ENCODE data around the gene MIDN. TPM values are rescaled to one million over a fixed set of nuclear protein-coding genes. Genes with fewer than 3 reads are reported as not detected.

MIDN gene
- total and polyA plus RNA-seq, 2 donors (not counting 3 experiments of a cell fraction or from before 2014, with no cell fraction given) = 20.0 to 85.9 TPM

GRCh38 chr19:1293782-1294604 lies 45.6 kb downstream of the MIDN start:
- H3K4me1 ChIP-seq (ENCODE audit: control insufficient read depth, extremely low read depth, insufficient read depth, low read length) = peaks cover 4% of the 10 kb centered on the region
- no peaks in the 10 kb centered on the region for H3K9me3 ChIP-seq (replicated peaks; ENCODE audit: control insufficient read depth, insufficient read depth, low read length)
- no peak for DNase-seq (ENCODE audit: low read depth, low spot score)
- H3K36me3 ChIP-seq (ENCODE audit: control insufficient read depth in 2 of 2, extremely low read depth in 1 of 2, insufficient read depth in 2 of 2, low read length in 2 of 2) = no peaks in the 10 kb centered on the region
- dilution Hi-C loops (cut with MboI; ENCODE audit: extremely low pct_ligation_motif_present, low sequenced_read_pairs) (no loop called here), intact Hi-C loops (cut with micrococcal nuclease) (no loop called here)
- no peak for FAIRE-seq
- no peaks in the 10 kb centered on the region for H3K9me1 ChIP-seq (replicated peaks; ENCODE audit: control insufficient read depth, extremely low read depth, insufficient read depth, low read length)
- no peaks in the 10 kb centered on the region for H3K27me3 ChIP-seq (ENCODE audit: control insufficient read depth in 2 of 2, insufficient read depth in 2 of 2, low read length in 2 of 2)
- no peak overlapping the region for H3K9ac ChIP-seq (replicated peaks; ENCODE audit: extremely low read depth, insufficient read depth, low read length)
- no peak overlapping the region for H3K27ac ChIP-seq (ENCODE audit: insufficient read depth, low read depth, low read length)
- H3K4me2 ChIP-seq (ENCODE audit: insufficient read depth, low read length) = no peak overlapping the region
- POLR2A ChIA-PET = no interaction called here
- TF ChIP-seq JUN (IDR thresholded peaks at IDR 0.05; ENCODE audit: borderline replicate concordance, insufficient read depth, insufficient read length, low read depth) (no peak), GATA2 (IDR thresholded peaks at IDR 0.05; ENCODE audit: insufficient read depth, insufficient read length, low read depth, low read length) (no peak), MYC (IDR thresholded peaks at IDR 0.05; ENCODE audit: low read depth, low read length) (no peak), EZH2 (IDR thresholded peaks at IDR 0.05; ENCODE audit: borderline replicate concordance, low read depth, low read length, severe bottlenecking) (no peak), MAX (IDR thresholded peaks at IDR 0.05; ENCODE audit: insufficient read depth, insufficient read length) (no peak), CTCF (IDR thresholded peaks at IDR 0.05; ENCODE audit: extremely low read depth in 1 of 2, insufficient read depth in 1 of 2, low read depth in 1 of 2, low read length in 2 of 2) (no peak), POLR2A (IDR thresholded peaks at IDR 0.05; ENCODE audit: low read depth, low read length) (no peak), POLR2AphosphoS5 (IDR thresholded peaks at IDR 0.05; ENCODE audit: insufficient read depth, low read depth, low read length) (no peak), FOS (IDR thresholded peaks at IDR 0.05; ENCODE audit: borderline replicate concordance, insufficient read depth, low read length) (no peak)
- no peaks in the 10 kb centered on the region for H3K79me2 ChIP-seq (ENCODE audit: control insufficient read depth, insufficient read depth, low read length)
- no peak overlapping the region for H2AFZ ChIP-seq (ENCODE audit: low read depth, low read length)
- CTCF ChIA-PET = no interaction called here
- BruUV-seq (replicated peaks) = no TSS peak
- H4K20me1 ChIP-seq (replicated peaks; ENCODE audit: control insufficient read depth, extremely low read depth, insufficient read depth, low read length) = no peaks in the 10 kb centered on the region
- no peak overlapping the region for H3K4me3 ChIP-seq (replicated peaks in 1 of 3; ENCODE audit: insufficient read depth in 1 of 3, low read depth in 1 of 3, low read length in 3 of 3)

All from endothelial cell of umbilical vein (primary cell).